Suppressor macrophage treated with lipopolysaccharide for 1 hour (primary cell): ENCODE data around the gene NLRC4.
"Not testable (repeated sequence)": the region's sequence is repeated elsewhere in the genome, so short reads cannot be mapped to it uniquely, and the experiment has no call there.

Experiments
- DNase-seq, 3 donors: peaks; one replicate each; pipeline ENCODE4 v3.0.0-alpha.2; 2020 to 2022

The NLRC4 gene

DNA sequence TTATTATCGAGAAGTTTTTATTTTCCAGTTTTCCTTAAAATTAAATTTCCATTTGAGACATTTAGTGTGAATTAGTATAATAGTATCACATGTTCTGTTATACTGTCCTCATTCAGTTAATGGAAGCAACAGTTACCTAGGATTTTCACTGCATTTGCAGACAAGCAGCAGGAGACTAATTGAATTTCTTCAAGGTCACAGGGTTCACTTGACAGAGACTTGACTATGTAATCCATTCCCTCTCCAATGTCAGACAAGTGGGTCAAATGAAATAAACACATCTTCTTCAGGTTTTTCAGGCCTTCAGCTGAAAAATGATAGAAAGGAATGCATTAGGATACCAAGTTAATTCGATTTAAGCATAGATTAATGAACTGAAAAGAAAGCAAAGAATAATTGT is 26.7 kb downstream of the NLRC4 start:
- no peak for DNase-seq

DNA sequence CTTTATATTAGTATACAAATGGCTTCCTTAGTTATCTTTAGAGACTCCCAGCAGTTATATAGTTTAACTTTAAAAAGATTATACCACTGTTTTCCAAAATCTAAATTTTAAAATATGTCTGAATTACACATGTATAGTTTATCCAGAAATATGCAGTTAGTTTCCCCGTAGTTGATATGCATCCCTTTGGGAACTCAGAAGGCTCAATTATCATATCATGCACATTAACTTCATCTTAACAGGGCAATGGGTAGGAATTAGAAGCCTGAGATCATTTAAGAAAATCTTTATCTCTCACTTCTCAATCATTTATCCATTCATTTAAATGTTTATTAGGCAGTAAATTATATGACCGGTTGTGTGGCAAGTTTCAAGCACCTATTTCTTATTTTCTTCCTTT is 27.2 kb downstream of the NLRC4 start:
- DNase-seq, result no peak

- DNase-seq, result no peak
Measured at GRCh38 chr2:32235315-32235714, 29.4 kb downstream of the NLRC4 start.

DNA sequence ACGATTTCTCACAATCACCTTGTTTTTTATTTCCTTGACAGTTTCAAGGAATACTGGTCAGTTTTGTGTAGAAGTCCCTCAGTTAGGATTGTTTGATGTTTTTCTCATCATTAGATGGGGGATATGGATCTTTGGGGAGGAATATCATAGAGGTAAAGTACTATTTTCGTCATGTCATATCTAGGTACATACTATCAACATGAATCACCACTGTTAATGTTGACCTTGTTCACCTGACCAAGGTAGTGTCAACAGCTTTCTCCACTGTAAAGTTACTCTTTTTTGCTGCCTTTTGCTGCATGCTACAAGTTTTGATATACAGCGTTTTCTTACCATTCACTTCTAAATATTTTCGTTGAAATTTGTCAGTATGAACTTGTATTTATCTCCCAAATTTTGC is 32.7 kb downstream of the NLRC4 start:
- DNase-seq, result no peak

DNA sequence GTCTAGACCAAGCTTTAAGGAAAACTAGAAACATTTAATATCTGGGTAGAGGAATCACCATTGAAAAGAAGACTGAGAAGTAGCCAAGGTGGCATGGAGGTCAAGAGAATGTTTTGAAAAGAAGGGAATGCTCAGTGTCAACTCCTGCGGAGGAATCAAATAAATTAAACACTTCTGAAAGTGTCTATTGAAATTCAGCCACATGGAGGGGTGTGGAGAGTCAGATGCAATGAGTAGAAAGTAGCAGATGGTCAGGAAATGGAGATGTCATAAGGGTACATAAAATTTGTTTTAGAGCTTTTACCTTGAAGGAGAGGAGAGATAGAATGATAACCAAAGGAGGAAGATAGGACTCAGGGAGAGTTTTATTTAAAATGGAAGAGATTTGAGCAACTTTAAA is 35.1 kb downstream of the NLRC4 start:
- no peak for DNase-seq

- DNase-seq, result no peak
Measured at GRCh38 chr2:32228181-32228580, 36.5 kb downstream of the NLRC4 start.

DNA sequence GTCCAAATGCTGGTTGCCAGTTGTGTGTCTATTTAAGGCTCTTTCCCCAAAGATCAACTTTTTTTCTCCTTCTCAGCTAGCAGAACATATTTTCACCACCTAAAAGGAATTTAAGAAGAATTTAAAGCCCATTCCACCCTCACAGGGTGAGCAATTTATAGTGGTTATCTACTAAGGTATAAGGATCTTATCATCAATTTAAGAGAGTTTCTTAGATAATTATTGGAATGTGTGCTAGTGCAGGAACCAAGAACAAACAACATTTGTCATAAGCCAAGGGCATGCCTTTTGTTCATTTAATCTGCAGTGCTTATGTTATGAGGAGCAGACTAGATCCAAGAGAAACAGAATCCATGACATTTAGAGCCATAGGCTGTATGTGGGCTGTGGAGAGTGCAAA is 37.2 kb downstream of the NLRC4 start:
- DNase-seq, result no peak

DNA sequence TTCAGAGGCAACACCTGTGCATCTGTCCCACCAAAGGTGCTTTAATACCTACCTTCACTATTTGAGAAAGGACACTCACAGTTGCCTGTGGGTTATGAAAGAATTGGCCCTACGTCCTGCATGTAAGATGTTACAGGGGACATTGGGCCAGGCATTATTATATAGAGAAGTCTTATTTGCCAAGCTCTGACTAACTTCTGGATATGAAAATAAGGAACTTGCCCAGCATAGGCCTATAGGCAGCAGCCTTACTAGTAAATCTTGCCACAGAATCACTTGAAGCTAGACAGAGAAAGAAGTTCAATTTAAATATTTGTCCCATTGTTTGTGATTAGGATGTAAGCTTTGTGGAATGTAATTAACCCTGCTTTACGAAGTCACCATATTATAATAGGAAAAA is 41.7 kb downstream of the NLRC4 start:
- DNase-seq, result peak in 1 of 3 donors; percentile 7

- no peak for DNase-seq
Measured at GRCh38 chr2:32220445-32220844, 44.2 kb downstream of the NLRC4 start.

GRCh38 chr2:32212295-32212694 is 52.4 kb downstream of the NLRC4 start:
- no peak for DNase-seq

GRCh38 chr2:32210767-32211408 is 53.8 kb downstream of the NLRC4 start:
- no peak for DNase-seq

DNA sequence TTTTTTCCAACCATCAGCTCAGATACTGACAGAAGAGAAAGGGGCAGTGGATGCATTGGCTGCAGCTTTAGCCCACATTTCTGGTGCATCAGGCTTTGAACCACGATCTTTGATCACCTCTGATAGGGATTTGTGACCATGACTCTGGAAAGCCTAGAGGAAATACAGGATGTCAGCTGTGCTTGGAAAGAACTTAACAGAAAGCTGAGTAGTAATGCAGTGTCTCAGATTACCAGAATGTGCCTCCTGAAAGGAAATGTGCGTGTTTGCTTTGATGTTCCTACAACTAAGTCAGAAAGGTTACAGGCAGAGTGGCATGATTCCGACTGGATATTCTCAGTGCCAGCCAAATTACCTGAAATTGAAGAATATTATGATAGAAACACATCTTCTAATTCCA is 61.3 kb downstream of the NLRC4 start:
- not testable (repeated sequence) for DNase-seq

- no peak for DNase-seq
Measured at GRCh38 chr2:32200814-32201213, 63.9 kb downstream of the NLRC4 start.

GRCh38 chr2:32192418-32192817 is 72.3 kb downstream of the NLRC4 start:
- no peak for DNase-seq

DNA sequence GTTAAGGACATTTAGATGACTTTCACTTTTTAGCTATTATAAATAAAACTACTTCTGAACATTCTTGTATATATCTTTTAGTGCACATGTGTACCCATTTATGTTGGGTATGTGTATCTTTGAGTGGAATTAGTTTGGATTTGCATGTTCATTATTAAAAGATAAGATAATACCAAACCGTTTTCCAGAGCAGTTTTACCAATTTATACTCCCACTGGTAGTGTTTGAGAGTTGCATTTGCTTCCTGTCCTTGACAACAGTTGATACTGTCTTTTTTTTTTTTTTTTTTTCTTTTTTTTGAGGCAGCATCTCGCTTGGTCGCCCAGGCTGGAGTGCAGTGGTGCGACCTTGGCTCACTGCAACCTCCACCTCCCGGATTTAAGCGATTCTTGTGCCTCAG is 75.7 kb downstream of the NLRC4 start:
- DNase-seq, result no peak

- DNase-seq, result no peak
Measured at GRCh38 chr2:32182667-32183066, 82.0 kb downstream of the NLRC4 start.
